Stimulated activated CD8-positive, alpha-beta memory T cell treated with anti-CD3 and anti-CD28 coated beads, Interleukin-7, amount 100 ng/mL, for 24 hours (primary cell): Measurements from ENCODE around the gene SOX5.

Experiments used
- DNase-seq: peaks from one replicate; pipeline ENCODE4 v3.0.0-alpha.2; 2020; ENCODE audit warnings: low read depth

The SOX5 gene

DNA sequence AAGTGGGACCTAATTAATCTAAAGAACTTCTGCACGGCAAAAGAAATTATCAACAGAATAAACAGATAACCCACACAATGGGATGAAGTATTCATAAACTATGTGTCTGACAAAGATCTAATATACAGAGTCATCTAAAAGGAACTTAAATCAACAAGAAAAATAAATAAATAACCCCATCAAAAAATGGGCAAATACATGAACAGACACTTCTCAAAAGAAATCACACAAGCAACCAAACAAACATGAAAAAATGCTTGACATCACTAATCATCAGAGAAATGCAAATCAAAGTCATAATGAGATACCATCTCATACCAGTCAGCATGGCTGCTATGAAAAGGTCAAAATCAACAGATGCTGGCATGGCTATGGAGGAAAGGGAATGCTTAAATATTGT is 466.9 kb downstream of the SOX5 start:
- no peak for DNase-seq
